ENCODE measurements around the gene ARFGAP2.

- TF ChIP-seq CTCF (conservative IDR thresholded peaks at IDR 0.05) (no peak), EZH2 (IDR thresholded peaks at IDR 0.05; ENCODE audit: low read depth) (no peak)
Measured at GRCh38 chr11:47172740-47173336, 3.8 kb downstream of the ARFGAP2 start.
